ENCODE results near the gene MACROD2.

MACROD2 gene

DNA sequence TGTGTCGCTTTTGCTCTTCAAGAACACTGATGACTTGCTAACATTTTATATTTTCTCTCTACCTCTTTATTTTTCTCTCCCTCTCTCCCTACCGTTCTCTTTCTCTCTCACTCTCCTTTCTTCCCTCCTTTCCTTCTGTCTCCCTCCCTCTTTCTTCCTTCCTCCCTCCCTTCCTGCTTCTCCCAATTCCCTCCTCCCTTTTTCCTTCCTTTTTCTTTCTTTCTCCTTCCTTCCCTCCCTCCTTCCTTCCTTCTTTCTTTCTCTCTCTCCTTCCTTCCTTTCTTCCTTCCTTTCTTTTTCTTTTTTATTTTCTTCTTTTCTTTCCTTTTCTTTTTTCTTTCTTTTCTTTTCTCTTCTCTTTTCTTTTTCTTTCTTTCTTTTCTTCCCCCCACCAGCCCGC is 1511.8 kb downstream of the MACROD2 start:
- Histone ChIP-seq H2AFZ (ENCODE audit: low read depth, low read length, severe bottlenecking) (no peak overlapping the region), H3K36me3 (ENCODE audit: low read length) (no peaks in the 10 kb centered on the region), H3K27ac (ENCODE audit: low read depth, low read length) (no peak overlapping the region), H3K4me3 (ENCODE audit: insufficient read depth, low read length, poor library complexity, severe bottlenecking) (no peak overlapping the region), H3F3A (ENCODE audit: insufficient read depth) (no peaks in the 10 kb centered on the region), H3K79me2 (ENCODE audit: insufficient read depth, low read length) (no peaks in the 10 kb centered on the region), H3K27me3 (ENCODE audit: low read length) (no peaks in the 10 kb centered on the region), H3K4me2 (ENCODE audit: low read depth, low read length, poor library complexity, severe bottlenecking) (no peak overlapping the region), H3K9me2 (replicated peaks; ENCODE audit: insufficient read depth, low read length) (no peaks in the 10 kb centered on the region), H3K9me3 (ENCODE audit: insufficient read depth, low read length) (no peaks in the 10 kb centered on the region), H3K9ac (ENCODE audit: low read length) (no peak overlapping the region), H4K20me1 (ENCODE audit: low read depth, low read length) (no peaks in the 10 kb centered on the region)
- TF ChIP-seq EZH2phosphoT487 (conservative IDR thresholded peaks at IDR 0.05; ENCODE audit: low read length), result no peak
- TF ChIP-seq, protein P1, sequence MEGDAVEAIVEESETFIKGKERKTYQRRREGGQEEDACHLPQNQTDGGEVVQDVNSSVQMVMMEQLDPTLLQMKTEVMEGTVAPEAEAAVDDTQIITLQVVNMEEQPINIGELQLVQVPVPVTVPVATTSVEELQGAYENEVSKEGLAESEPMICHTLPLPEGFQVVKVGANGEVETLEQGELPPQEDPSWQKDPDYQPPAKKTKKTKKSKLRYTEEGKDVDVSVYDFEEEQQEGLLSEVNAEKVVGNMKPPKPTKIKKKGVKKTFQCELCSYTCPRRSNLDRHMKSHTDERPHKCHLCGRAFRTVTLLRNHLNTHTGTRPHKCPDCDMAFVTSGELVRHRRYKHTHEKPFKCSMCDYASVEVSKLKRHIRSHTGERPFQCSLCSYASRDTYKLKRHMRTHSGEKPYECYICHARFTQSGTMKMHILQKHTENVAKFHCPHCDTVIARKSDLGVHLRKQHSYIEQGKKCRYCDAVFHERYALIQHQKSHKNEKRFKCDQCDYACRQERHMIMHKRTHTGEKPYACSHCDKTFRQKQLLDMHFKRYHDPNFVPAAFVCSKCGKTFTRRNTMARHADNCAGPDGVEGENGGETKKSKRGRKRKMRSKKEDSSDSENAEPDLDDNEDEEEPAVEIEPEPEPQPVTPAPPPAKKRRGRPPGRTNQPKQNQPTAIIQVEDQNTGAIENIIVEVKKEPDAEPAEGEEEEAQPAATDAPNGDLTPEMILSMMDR (IDR thresholded peaks at IDR 0.05; ENCODE audit: insufficient read depth, low read length, poor library complexity, severe bottlenecking), result no peak

DNA sequence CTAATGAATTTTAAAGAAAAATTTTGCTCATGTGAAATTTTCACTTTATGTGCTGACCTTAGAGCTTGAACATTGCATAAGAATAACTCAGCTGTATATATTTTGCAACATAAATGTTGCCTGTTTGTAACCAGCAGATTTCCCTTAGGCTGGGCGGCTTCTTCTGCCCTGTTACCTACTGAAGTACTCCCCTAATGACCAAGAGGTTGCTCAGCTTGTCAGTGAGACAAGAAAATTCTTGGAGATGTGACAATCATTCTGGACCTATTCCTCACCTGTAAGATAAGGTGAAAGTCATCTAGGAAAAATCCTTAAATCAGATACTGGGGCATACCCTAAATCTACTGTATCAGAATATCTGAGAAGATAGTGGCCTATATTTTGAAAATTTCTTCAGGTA is 1516.2 kb downstream of the MACROD2 start:
- Histone ChIP-seq H4K20me1 (ENCODE audit: low read depth, low read length) (no peaks in the 10 kb centered on the region), H3K4me2 (ENCODE audit: low read depth, low read length, poor library complexity, severe bottlenecking) (no peak overlapping the region), H3K9me3 (ENCODE audit: insufficient read depth, low read length) (no peaks in the 10 kb centered on the region), H3K27ac (ENCODE audit: low read depth, low read length) (no peak overlapping the region), H3K36me3 (ENCODE audit: low read length) (no peaks in the 10 kb centered on the region), H3K4me3 (ENCODE audit: insufficient read depth, low read length, poor library complexity, severe bottlenecking) (no peak overlapping the region), H3K9me2 (replicated peaks; ENCODE audit: insufficient read depth, low read length) (no peaks in the 10 kb centered on the region), H3K9ac (ENCODE audit: low read length) (no peak overlapping the region), H3F3A (ENCODE audit: insufficient read depth) (no peaks in the 10 kb centered on the region), H3K27me3 (ENCODE audit: low read length) (no peaks in the 10 kb centered on the region), H3K79me2 (ENCODE audit: insufficient read depth, low read length) (no peaks in the 10 kb centered on the region), H2AFZ (ENCODE audit: low read depth, low read length, severe bottlenecking) (no peak overlapping the region)
- TF ChIP-seq, protein P1 (IDR thresholded peaks at IDR 0.05; ENCODE audit: insufficient read depth, low read length, poor library complexity, severe bottlenecking), result no peak
- TF ChIP-seq EZH2phosphoT487 (conservative IDR thresholded peaks at IDR 0.05; ENCODE audit: low read length), result no peak

DNA sequence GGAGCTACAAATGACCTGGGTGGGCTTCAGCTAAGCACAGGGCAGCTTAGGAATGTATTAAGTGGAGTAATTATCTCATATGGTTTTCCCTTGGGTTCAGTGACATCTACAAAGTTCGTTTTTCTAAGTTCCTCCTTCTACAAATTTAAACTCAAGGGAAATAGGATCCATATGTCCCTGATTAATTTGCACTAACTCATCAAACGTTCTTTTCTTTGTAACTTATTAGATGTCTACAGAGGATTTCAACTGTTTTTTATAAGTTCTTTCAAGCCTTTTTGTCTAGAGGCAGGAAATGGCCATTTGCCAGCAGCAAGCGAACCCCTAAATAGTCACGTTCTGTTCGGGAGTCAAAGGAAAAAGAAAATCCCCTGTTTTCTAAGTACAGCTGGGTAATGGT is 1517.6 kb downstream of the MACROD2 start:
- H3K4me2 ChIP-seq (ENCODE audit: low read depth, low read length, poor library complexity, severe bottlenecking), result no peak overlapping the region

More for the DNA sequence above, 1517.6 kb downstream of the MACROD2 start:
- Histone ChIP-seq H2AFZ (ENCODE audit: low read depth, low read length, severe bottlenecking) (no peak overlapping the region), H3F3A (ENCODE audit: insufficient read depth) (no peaks in the 10 kb centered on the region), H3K4me3 (ENCODE audit: insufficient read depth, low read length, poor library complexity, severe bottlenecking) (no peak overlapping the region), H3K9me2 (replicated peaks; ENCODE audit: insufficient read depth, low read length) (no peaks in the 10 kb centered on the region), H3K9me3 (ENCODE audit: insufficient read depth, low read length) (no peaks in the 10 kb centered on the region), H4K20me1 (ENCODE audit: low read depth, low read length) (no peaks in the 10 kb centered on the region), H3K9ac (ENCODE audit: low read length) (no peak overlapping the region), H3K36me3 (ENCODE audit: low read length) (no peaks in the 10 kb centered on the region), H3K27ac (ENCODE audit: low read depth, low read length) (no peak overlapping the region), H3K79me2 (ENCODE audit: insufficient read depth, low read length) (no peaks in the 10 kb centered on the region), H3K27me3 (ENCODE audit: low read length) (no peaks in the 10 kb centered on the region)
- TF ChIP-seq, protein P1 (IDR thresholded peaks at IDR 0.05; ENCODE audit: insufficient read depth, low read length, poor library complexity, severe bottlenecking), result no peak
- no peak for TF ChIP-seq EZH2phosphoT487 (conservative IDR thresholded peaks at IDR 0.05; ENCODE audit: low read length)
